GM21381 (cell line): ENCODE measurements around the gene TAX1BP3.

ENCODE experiments used
- ATAC-seq: cut with Tn5 transposase; IDR thresholded peaks from one replicate; pipeline ENCODE4 v1.9.1; 2021; ENCODE audit warnings: mild to moderate bottlenecking, moderate library complexity; ENCODE audit not compliant: unreplicated experiment

Gene TAX1BP3

GRCh38 chr17:3659541-3660111 is 8.8 kb downstream of the TAX1BP3 start:
- no peak for ATAC-seq

GRCh38 chr17:3658784-3659449 is 9.5 kb downstream of the TAX1BP3 start:
- ATAC-seq, result no peak

GRCh38 chr17:3657874-3658783 is 10.2 kb downstream of the TAX1BP3 start:
- ATAC-seq, result no peak

- ATAC-seq, result no peak
These were observed 10.8 kb downstream of the TAX1BP3 start for GRCh38 chr17:3657588-3657869.

- ATAC-seq, result no peak
These were observed 11.4 kb downstream of the TAX1BP3 start for GRCh38 chr17:3656755-3657587.

- no peak for ATAC-seq
These were observed 12.0 kb downstream of the TAX1BP3 start for GRCh38 chr17:3656353-3656752.

- ATAC-seq, result no peak
These were observed 12.6 kb downstream of the TAX1BP3 start for GRCh38 chr17:3655766-3656165.

- ATAC-seq, result no peak
These were observed 20.4 kb downstream of the TAX1BP3 start for GRCh38 chr17:3647769-3648555.

- no peak for ATAC-seq
These were observed 21.1 kb downstream of the TAX1BP3 start for GRCh38 chr17:3647251-3647650.

- no peak for ATAC-seq
These were observed 23.1 kb downstream of the TAX1BP3 start for GRCh38 chr17:3645310-3645709.

- ATAC-seq, result no peak
These were observed 24.5 kb downstream of the TAX1BP3 start for GRCh38 chr17:3643889-3644349.

GRCh38 chr17:3641717-3642486 is 26.5 kb downstream of the TAX1BP3 start:
- ATAC-seq, result no peak

GRCh38 chr17:3641014-3641413 is 27.4 kb downstream of the TAX1BP3 start:
- no peak for ATAC-seq

GRCh38 chr17:3639981-3640596 is 28.3 kb downstream of the TAX1BP3 start:
- no peak for ATAC-seq

GRCh38 chr17:3636908-3637373 is 31.4 kb downstream of the TAX1BP3 start:
- ATAC-seq, result no peak

GRCh38 chr17:3636154-3636907 is 32.0 kb downstream of the TAX1BP3 start, which contains the start of the genes CTNS and SHPK:
Gene CTNS (plus strand): TSS chr17:3636760. CDS start chr17:3640207, 3,447 bp downstream.
Gene SHPK (minus strand): TSS chr17:3636250. CDS start chr17:3636219, 31 bp downstream.
- ATAC-seq, result peak; percentile 91

GRCh38 chr17:3635474-3636153 is 32.8 kb downstream of the TAX1BP3 start:
- no peak for ATAC-seq
